Astrocyte (in vitro differentiated cells and primary cell): Measurements from ENCODE around the gene PNMT.

Source experiments
- EZH2 ChIP-seq: IDR thresholded peaks from 2 replicates; pipeline ENCODE4 v1.6.1; 2012; ENCODE audit warnings: mild to moderate bottlenecking, low read length, inconsistent platforms; ENCODE audit not compliant: insufficient read depth
- TF ChIP-seq, protein P1 (sequence below): IDR thresholded peaks from 2 replicates; pipeline ENCODE4 v1.5.1; 2011; ENCODE audit warnings: low read depth, mild to moderate bottlenecking, inconsistent platforms, low read length, moderate library complexity; ENCODE audit not compliant: insufficient read depth

DNA sequence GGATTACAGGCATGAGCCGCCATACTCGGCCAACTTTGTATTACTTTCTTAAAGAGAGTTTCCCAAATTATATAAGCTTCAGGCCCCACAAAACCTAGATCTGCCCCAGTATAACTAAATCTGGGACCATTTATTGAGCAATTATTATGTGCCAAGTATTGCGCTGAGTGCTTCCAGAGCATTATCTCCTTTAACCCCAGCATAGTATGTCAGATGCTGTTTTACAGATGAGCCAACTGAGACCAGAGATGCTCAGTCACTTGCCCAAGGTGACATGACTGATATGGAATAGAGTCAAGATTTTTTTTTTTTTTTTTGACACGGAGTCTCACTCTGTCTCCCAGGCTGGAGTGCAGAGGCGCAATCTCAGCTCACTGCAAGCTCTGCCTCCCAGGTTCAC, 29.7 kb downstream of the PNMT start:
- TF ChIP-seq, protein P1, sequence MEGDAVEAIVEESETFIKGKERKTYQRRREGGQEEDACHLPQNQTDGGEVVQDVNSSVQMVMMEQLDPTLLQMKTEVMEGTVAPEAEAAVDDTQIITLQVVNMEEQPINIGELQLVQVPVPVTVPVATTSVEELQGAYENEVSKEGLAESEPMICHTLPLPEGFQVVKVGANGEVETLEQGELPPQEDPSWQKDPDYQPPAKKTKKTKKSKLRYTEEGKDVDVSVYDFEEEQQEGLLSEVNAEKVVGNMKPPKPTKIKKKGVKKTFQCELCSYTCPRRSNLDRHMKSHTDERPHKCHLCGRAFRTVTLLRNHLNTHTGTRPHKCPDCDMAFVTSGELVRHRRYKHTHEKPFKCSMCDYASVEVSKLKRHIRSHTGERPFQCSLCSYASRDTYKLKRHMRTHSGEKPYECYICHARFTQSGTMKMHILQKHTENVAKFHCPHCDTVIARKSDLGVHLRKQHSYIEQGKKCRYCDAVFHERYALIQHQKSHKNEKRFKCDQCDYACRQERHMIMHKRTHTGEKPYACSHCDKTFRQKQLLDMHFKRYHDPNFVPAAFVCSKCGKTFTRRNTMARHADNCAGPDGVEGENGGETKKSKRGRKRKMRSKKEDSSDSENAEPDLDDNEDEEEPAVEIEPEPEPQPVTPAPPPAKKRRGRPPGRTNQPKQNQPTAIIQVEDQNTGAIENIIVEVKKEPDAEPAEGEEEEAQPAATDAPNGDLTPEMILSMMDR = no peak
- no peak for TF ChIP-seq EZH2
